Endothelial cell of umbilical vein (primary cell): Measurements from ENCODE around the gene FSCB. TPM values are rescaled to one million over a fixed set of nuclear protein-coding genes. Genes with fewer than 3 reads are reported as not detected.
"Not testable (repeated sequence)": the region's sequence is repeated elsewhere in the genome, so short reads cannot be mapped to it uniquely, and the experiment has no call there.

Source experiments
- BruUV-seq: library from RNA; stranded (reverse); fragments of 400-500 nt; replicated peaks from 2 replicates; lab custom pipeline; 2021; lab: Mats Ljungman, UMichigan
- CTCF ChIA-PET: fragments of 300-600, 350-600 bp; sonication (Branson Sonifier 250); formaldehyde crosslinking; loops from one replicate; lab custom pipeline; 2021; ENCODE audit warnings: antibody characterized with exemption, inconsistent platforms; lab: Charles Lee
- POLR2A ChIA-PET: fragments of 300-600, 350-600 bp; sonication (Branson Sonifier 250); formaldehyde crosslinking; loops from one replicate; lab custom pipeline; 2021; ENCODE audit warnings: antibody characterized with exemption, inconsistent platforms; lab: Charles Lee
- DNase-seq: peaks from one replicate; pipeline ENCODE4 v3.0.0-alpha.2; 2011; ENCODE audit warnings: low read depth, low spot score
- FAIRE-seq: peaks from 2 replicates; lab custom pipeline; 2011; peaks lifted over from hg19 to GRCh38; lab: Jason Lieb, UNC
- H2AFZ ChIP-seq: 2 replicates; pipeline ENCODE4 v1.6.0; 2012; ENCODE audit warnings: low read depth, low read length, control low read depth, inconsistent platforms
- H3K27ac ChIP-seq: 2 replicates; pipeline ENCODE4 v1.5.1; 2011; ENCODE audit warnings: low read depth, mild to moderate bottlenecking, control low read depth, low read length, moderate library complexity; ENCODE audit not compliant: insufficient read depth
- H3K27me3 ChIP-seq, 2 experiments: 2 replicates each; pipeline versions ENCODE4 v1.6.0 to v1.6.1; 2011; ENCODE audit warnings: low read length in 2 of 2, mixed read lengths in 1 of 2; ENCODE audit not compliant: control insufficient read depth in 2 of 2, insufficient read depth in 2 of 2
- H3K36me3 ChIP-seq, 2 experiments: 2 replicates in 1 of 2; 3 replicates in 1 of 2; pipeline ENCODE4 v1.5.1; 2011; ENCODE audit warnings: low read length in 2 of 2, mild to moderate bottlenecking in 1 of 2, moderate library complexity in 1 of 2; ENCODE audit not compliant: control insufficient read depth in 2 of 2, insufficient read depth in 2 of 2; ENCODE audit errors: extremely low read depth in 1 of 2
- H3K4me1 ChIP-seq: 3 replicates; pipeline ENCODE4 v1.5.1; 2011; ENCODE audit warnings: mild to moderate bottlenecking, low read length; ENCODE audit not compliant: control insufficient read depth, insufficient read depth; ENCODE audit errors: extremely low read depth
- H3K4me2 ChIP-seq: 2 replicates; pipeline ENCODE4 v1.6.1; 2011; ENCODE audit warnings: low read length, control low read depth, mixed read lengths; ENCODE audit not compliant: insufficient read depth
- H3K4me3 ChIP-seq, 3 experiments: fragments of 200-600 bp in 1 of 3; sonication (generic), shearing (Covaris generic) in 1 of 3; replicated peaks in 1 of 3; 2 replicates each; pipeline ENCODE4 v1.5.1; 2011 to 2016; ENCODE audit warnings: control low read depth in 3 of 3, low read length in 3 of 3, mild to moderate bottlenecking in 2 of 3, inconsistent platforms in 1 of 3, low read depth in 1 of 3, moderate library complexity in 1 of 3; ENCODE audit not compliant: insufficient read depth in 1 of 3
- H3K79me2 ChIP-seq: 2 replicates; pipeline ENCODE4 v1.6.0; 2012; ENCODE audit warnings: low read length, inconsistent platforms; ENCODE audit not compliant: control insufficient read depth, insufficient read depth
- H3K9ac ChIP-seq: replicated peaks from 2 replicates; pipeline ENCODE3; 2011; ENCODE audit warnings: low read length, control low read depth; ENCODE audit not compliant: insufficient read depth; ENCODE audit errors: extremely low read depth
- H3K9me1 ChIP-seq: replicated peaks from 3 replicates; pipeline ENCODE4 v1.6.0; 2011; ENCODE audit warnings: mild to moderate bottlenecking, low read length; ENCODE audit not compliant: control insufficient read depth, insufficient read depth; ENCODE audit errors: extremely low read depth
- H3K9me3 ChIP-seq: replicated peaks from 2 replicates; pipeline ENCODE4 v1.5.1; 2012; ENCODE audit warnings: low read length, inconsistent platforms; ENCODE audit not compliant: control insufficient read depth, insufficient read depth
- H4K20me1 ChIP-seq: replicated peaks from 2 replicates; pipeline ENCODE3; 2011; ENCODE audit warnings: mild to moderate bottlenecking, low read length; ENCODE audit not compliant: control insufficient read depth, insufficient read depth; ENCODE audit errors: extremely low read depth
- EZH2 ChIP-seq: IDR thresholded peaks from 2 replicates; pipeline ENCODE4 v1.6.1; 2012; ENCODE audit warnings: borderline replicate concordance, low read depth, mild to moderate bottlenecking, moderate library complexity, low read length, inconsistent platforms; ENCODE audit not compliant: severe bottlenecking
- FOS ChIP-seq: IDR thresholded peaks from 2 replicates; pipeline ENCODE4 v1.6.1; 2011; ENCODE audit warnings: mild to moderate bottlenecking, low read length, moderate library complexity, borderline replicate concordance; ENCODE audit not compliant: insufficient read depth
- GATA2 ChIP-seq: IDR thresholded peaks from 2 replicates; pipeline ENCODE4 v1.7.0; 2011; ENCODE audit warnings: low read depth, mild to moderate bottlenecking, moderate library complexity, mixed read lengths, low read length; ENCODE audit not compliant: insufficient read length, insufficient read depth
- JUN ChIP-seq: IDR thresholded peaks from 2 replicates; pipeline ENCODE4 v1.6.1; 2011; ENCODE audit warnings: borderline replicate concordance, low read depth; ENCODE audit not compliant: insufficient read length, insufficient read depth
- MYC ChIP-seq: IDR thresholded peaks from one replicate; pipeline ENCODE4 v1.6.1; 2011; ENCODE audit warnings: mild to moderate bottlenecking, low read depth, low read length
- POLR2A ChIP-seq: IDR thresholded peaks from 2 replicates; pipeline ENCODE4 v1.6.1; 2012; ENCODE audit warnings: low read depth, mild to moderate bottlenecking, control low read depth, low read length
- POLR2AphosphoS5 ChIP-seq: IDR thresholded peaks from 2 replicates; pipeline ENCODE4 v1.6.1; 2012; ENCODE audit warnings: low read depth, mild to moderate bottlenecking, control low read depth, low read length, moderate library complexity; ENCODE audit not compliant: insufficient read depth
- dilution Hi-C: fragments of 300-500 bp; cut with MboI; formaldehyde crosslinking; loops from one replicate; pipeline ENCODE4 v1.15.0; 2019; ENCODE audit warnings: low sequenced_read_pairs; ENCODE audit not compliant: extremely low pct_ligation_motif_present
- intact Hi-C: fragments of 100-400 bp; cut with micrococcal nuclease; formaldehyde crosslinking; loops from one replicate; pipeline ENCODE4 v1.10.0; 2022
- polyA plus RNA-seq, 4 experiments: library from polyadenylated mRNA; depleted of rRNA in 3 of 4; stranded (reverse) in 3 of 4; unstranded in 1 of 4; fragments of >200 nt; gene quantifications; 2 replicates each; pipeline versions ENCODE4 v1.2.1 to v1.2.3, GENCODE V29; 2011 to 2012; ENCODE audit warnings: missing spikeins in 1 of 4
- total RNA-seq: library from RNA; stranded (reverse); gene quantifications from 2 replicates; pipeline ENCODE4 v1.2.3, GENCODE V29; 2021
- TF ChIP-seq, protein P1 (sequence below): IDR thresholded peaks from 2 replicates; pipeline ENCODE4 v1.6.1; 2011; ENCODE audit not compliant: insufficient read depth, insufficient read length
- TF ChIP-seq, protein P2 (sequence below), 2 donors: IDR thresholded peaks; 1 replicate in 1 of 2; 2 replicates in 1 of 2; pipeline ENCODE4 v1.5.1; 2011; ENCODE audit warnings: low read length in 2 of 2, mild to moderate bottlenecking in 2 of 2, moderate library complexity in 2 of 2, control low read depth in 1 of 2, inconsistent platforms in 1 of 2, low read depth in 1 of 2; ENCODE audit not compliant: insufficient read depth in 1 of 2; ENCODE audit errors: extremely low read depth in 1 of 2

The FSCB gene
- total and polyA plus RNA-seq, 2 donors (not counting 3 experiments of a cell fraction or from before 2014, with no cell fraction given), result not detected

DNA sequence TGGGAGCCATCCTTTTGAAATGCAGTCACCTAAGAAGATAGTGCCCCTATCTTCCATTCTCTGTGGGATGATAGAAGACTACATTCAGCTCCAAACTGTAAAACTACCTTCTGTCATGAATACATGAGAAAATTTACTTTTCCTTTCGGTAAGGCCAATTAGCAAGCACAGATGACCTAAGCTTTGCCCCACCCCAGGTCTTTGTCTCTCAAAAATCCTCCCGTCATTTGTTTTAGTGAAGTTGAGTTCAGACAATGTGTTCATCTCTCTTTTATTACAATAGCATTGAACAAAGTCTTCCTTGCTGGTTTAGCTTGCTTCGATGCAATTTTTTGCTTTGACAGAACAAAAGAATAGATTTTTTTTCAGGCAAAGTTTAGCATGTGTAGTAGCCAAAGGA is 18.2 kb upstream of the FSCB start:
- H3K4me3 ChIP-seq, result no peak overlapping the region

DNA sequence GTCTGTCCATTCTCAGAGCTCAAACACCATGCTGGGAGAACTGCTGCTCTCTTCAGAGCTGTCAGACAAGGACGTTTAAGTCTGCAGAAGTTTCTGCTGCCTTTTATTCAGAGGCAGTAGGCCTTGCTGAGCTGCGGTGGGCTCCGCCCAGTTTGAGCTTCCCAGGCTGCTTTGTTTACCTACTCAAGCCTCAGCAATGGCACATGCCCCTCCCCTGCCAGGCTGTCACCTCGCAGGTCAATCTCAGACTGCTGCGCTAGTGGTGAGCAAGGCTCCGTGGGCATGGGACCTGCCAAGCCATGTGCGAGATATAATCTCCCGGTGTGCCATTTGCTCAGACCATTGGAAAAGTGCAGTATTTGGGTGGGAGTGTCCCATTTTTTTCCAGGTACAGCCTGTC is 8.6 kb upstream of the FSCB start:
- BruUV-seq, CTCF ChIA-PET, H2AFZ ChIP-seq, DNase-seq, H3K4me3 ChIP-seq, dilution Hi-C loops, POLR2A ChIA-PET, H3K27ac ChIP-seq, H3K4me1 ChIP-seq, H3K36me3 ChIP-seq, H3K9me1 ChIP-seq, H3K4me2 ChIP-seq, H3K79me2 ChIP-seq, H4K20me1 ChIP-seq, H3K9me3 ChIP-seq, H3K27me3 ChIP-seq, H3K9ac ChIP-seq, intact Hi-C loops, FAIRE-seq: not testable (repeated sequence)

More for the DNA sequence above, 18.2 kb upstream of the FSCB start:
- FAIRE-seq (no peak), DNase-seq (no peak)
- intact Hi-C loops, result no loop called here
- H3K4me2 ChIP-seq, result no peak overlapping the region
- no peaks in the 10 kb centered on the region for H3K9me1 ChIP-seq
- no peaks in the 10 kb centered on the region for H3K4me1 ChIP-seq
- TF ChIP-seq POLR2A (no peak), MYC (no peak), GATA2 (no peak), JUN (no peak), POLR2AphosphoS5 (no peak), EZH2 (no peak), FOS (no peak)
- TF ChIP-seq, protein P1, sequence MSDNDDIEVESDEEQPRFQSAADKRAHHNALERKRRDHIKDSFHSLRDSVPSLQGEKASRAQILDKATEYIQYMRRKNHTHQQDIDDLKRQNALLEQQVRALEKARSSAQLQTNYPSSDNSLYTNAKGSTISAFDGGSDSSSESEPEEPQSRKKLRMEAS, result no peak
- TF ChIP-seq, protein P2, sequence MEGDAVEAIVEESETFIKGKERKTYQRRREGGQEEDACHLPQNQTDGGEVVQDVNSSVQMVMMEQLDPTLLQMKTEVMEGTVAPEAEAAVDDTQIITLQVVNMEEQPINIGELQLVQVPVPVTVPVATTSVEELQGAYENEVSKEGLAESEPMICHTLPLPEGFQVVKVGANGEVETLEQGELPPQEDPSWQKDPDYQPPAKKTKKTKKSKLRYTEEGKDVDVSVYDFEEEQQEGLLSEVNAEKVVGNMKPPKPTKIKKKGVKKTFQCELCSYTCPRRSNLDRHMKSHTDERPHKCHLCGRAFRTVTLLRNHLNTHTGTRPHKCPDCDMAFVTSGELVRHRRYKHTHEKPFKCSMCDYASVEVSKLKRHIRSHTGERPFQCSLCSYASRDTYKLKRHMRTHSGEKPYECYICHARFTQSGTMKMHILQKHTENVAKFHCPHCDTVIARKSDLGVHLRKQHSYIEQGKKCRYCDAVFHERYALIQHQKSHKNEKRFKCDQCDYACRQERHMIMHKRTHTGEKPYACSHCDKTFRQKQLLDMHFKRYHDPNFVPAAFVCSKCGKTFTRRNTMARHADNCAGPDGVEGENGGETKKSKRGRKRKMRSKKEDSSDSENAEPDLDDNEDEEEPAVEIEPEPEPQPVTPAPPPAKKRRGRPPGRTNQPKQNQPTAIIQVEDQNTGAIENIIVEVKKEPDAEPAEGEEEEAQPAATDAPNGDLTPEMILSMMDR (IDR thresholded peaks at IDR 0.05; ENCODE audit: extremely low read depth in 1 of 2, insufficient read depth in 1 of 2, low read depth in 1 of 2, low read length in 2 of 2), result no peak
- H3K79me2 ChIP-seq, result no peaks in the 10 kb centered on the region
- H3K36me3 ChIP-seq, result no peaks in the 10 kb centered on the region
- H4K20me1 ChIP-seq, result no peaks in the 10 kb centered on the region
- H2AFZ ChIP-seq, result no peak overlapping the region
- H3K9ac ChIP-seq, result no peak overlapping the region
- H3K9me3 ChIP-seq, result no peaks in the 10 kb centered on the region
- H3K27ac ChIP-seq, result no peak overlapping the region
- dilution Hi-C loops, result no loop called here
- CTCF ChIA-PET, result no interaction called here
- POLR2A ChIA-PET, result no interaction called here
- no peaks in the 10 kb centered on the region for H3K27me3 ChIP-seq
- no TSS peak for BruUV-seq
